Heart left ventricle (tissue), 13 donors: ENCODE measurements around the gene CARS1.

Source experiments
- CTCF ChIP-seq, 12 donors: fragments of 200-600 bp; sonication (generic) in 4 of 12; IDR thresholded peaks; one replicate each; pipeline versions ENCODE4 v1.5.0 to v1.8.0; 2018 to 2022; ENCODE audit warnings: antibody characterized with exemption in 12 of 12, mild to moderate bottlenecking in 5 of 12
- POLR2A ChIP-seq, 2 donors: fragments of 450-650 bp; IDR thresholded peaks; one replicate each; pipeline ENCODE4 v1.6.1; 2017; ENCODE audit warnings: antibody characterized with exemption in 2 of 2, mild to moderate bottlenecking in 2 of 2, moderate library complexity in 2 of 2
- donor health status: ischemic (EF 13 %, LVEDD 7.1; RV severe dilation, severe dysfunction).
- donor health status: DM: no; HTN: yes; CAD: no.
- donor health status: DM: no; HTN: no; CAD: no.
- donor health status: ischemic (EF 25% LVEDD 6.9; RV normal size, moderate dysfunction).
- donor health status: ischemic (EF 25% LVEDD 5.7; RV mildly dilated, moderate dysfunction).
- donor health status: ischemic (EF 35%, LVEDD 5.7; RV mildly dilated, moderate dysfunction).
- donor health status: nonischemic (EF 11% LVEDD 7.7; RV severe dilation, severe dysfunction).
- donor health status: DM: yes; HTN: yes; CAD: no.
- donor health status: PGD.
- donor health status: ischemic (EF 29% LVEDD 5.4; RV normal size, mild dysfunction).
- donor health status: nonischemic (EF 23%, LVEDD 6.1; RV moderate dilation, normal function).

- no peak for TF ChIP-seq CTCF (IDR thresholded peaks at IDR 0.05)
- TF ChIP-seq POLR2A (IDR thresholded peaks at IDR 0.05): no peak
These were observed 37.1 kb upstream of the CARS1 start for GRCh38 chr11:3094223-3094824.
